Measurements from ENCODE around the gene ROCK1. TPM values are rescaled to one million over a fixed set of nuclear protein-coding genes. Genes with fewer than 3 reads are reported as not detected.
A peak's percentile ranks its signal among the peaks of the same experiment; 100 is the strongest.

The ROCK1 gene
- total and polyA plus RNA-seq, 2 of the 8 experiments (the other 6 are each of a cell fraction or from before 2014, with no cell fraction given): 4.2 to 48.9 TPM

- no peaks in the 10 kb centered on the region; the same call in 1 of the 2 replicates for H3K23me2 ChIP-seq (ENCODE audit: low read depth, low read length)
- H4K91ac ChIP-seq (replicated peaks; ENCODE audit: insufficient read length, low read length): no peak overlapping the region
- H3K4me2 ChIP-seq (ENCODE audit: insufficient read depth in 1 of 2, low read depth in 2 of 2, low read length in 2 of 2): no peak overlapping the region
- no peak overlapping the region for H4K8ac ChIP-seq (ENCODE audit: extremely low read depth, insufficient read depth, low read length)
- H2BK12ac ChIP-seq (ENCODE audit: low read depth, low read length): no peak overlapping the region
- no peaks in the 10 kb centered on the region for H4K20me1 ChIP-seq (replicated peaks in 1 of 2; ENCODE audit: control insufficient read depth in 1 of 2, insufficient read depth in 2 of 2, low read length in 2 of 2)
- H3K27ac ChIP-seq (ENCODE audit: low read depth, low read length): no peak overlapping the region
- H2BK5ac ChIP-seq (ENCODE audit: low read depth, low read length): no peak overlapping the region
- TF ChIP-seq KDM1A (IDR thresholded peaks at IDR 0.05; ENCODE audit: borderline replicate concordance, low read length) (no peak), RAD21 (IDR thresholded peaks at IDR 0.05 in 1 of 2, conservative IDR thresholded peaks at IDR 0.05 in 1 of 2; ENCODE audit: low read depth in 2 of 2, low read length in 2 of 2) (peak; percentile 41 to 52; a peak in 3 of 4 replicates)
- TF ChIP-seq, protein P1, sequence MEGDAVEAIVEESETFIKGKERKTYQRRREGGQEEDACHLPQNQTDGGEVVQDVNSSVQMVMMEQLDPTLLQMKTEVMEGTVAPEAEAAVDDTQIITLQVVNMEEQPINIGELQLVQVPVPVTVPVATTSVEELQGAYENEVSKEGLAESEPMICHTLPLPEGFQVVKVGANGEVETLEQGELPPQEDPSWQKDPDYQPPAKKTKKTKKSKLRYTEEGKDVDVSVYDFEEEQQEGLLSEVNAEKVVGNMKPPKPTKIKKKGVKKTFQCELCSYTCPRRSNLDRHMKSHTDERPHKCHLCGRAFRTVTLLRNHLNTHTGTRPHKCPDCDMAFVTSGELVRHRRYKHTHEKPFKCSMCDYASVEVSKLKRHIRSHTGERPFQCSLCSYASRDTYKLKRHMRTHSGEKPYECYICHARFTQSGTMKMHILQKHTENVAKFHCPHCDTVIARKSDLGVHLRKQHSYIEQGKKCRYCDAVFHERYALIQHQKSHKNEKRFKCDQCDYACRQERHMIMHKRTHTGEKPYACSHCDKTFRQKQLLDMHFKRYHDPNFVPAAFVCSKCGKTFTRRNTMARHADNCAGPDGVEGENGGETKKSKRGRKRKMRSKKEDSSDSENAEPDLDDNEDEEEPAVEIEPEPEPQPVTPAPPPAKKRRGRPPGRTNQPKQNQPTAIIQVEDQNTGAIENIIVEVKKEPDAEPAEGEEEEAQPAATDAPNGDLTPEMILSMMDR (IDR thresholded peaks at IDR 0.05; ENCODE audit: control extremely low read depth in 1 of 3, insufficient read depth in 1 of 3, low read depth in 1 of 3, low read length in 3 of 3): peak in 2 of 3 experiments; percentile 38 to 56; a peak in 2 of 4 replicates
- no peaks in the 10 kb centered on the region for H3K79me2 ChIP-seq (ENCODE audit: control insufficient read depth in 1 of 2, insufficient read depth in 2 of 2, low read length in 2 of 2)
- H3K14ac ChIP-seq (ENCODE audit: insufficient read length): no peak overlapping the region
- H4K5ac ChIP-seq (ENCODE audit: insufficient read length, low read depth, low read length): no peak overlapping the region
- H3K9ac ChIP-seq (replicated peaks in 1 of 4; ENCODE audit: extremely low read depth in 1 of 4, low read depth in 3 of 4, low read length in 3 of 4): no peak overlapping the region
- no peak overlapping the region for H3K18ac ChIP-seq (ENCODE audit: extremely low read depth, low read length)
- H3K4me1 ChIP-seq (replicated peaks in 1 of 4; ENCODE audit: control insufficient read depth in 3 of 4, insufficient read depth in 4 of 4, low read length in 3 of 4): no peaks in the 10 kb centered on the region
- no peak overlapping the region for H3K4me3 ChIP-seq (ENCODE audit: extremely low read depth in 1 of 4, insufficient read depth in 2 of 4, low read depth in 3 of 4, low read length in 4 of 4)
- CTCF ChIA-PET (ENCODE audit: partially characterized antibody): interaction anchor here (0.7 to 1.6 kb wide), 4 partner anchors 9 to 207 kb away, joined by 3 to 5 read pairs (median 4); no protein-coding TSS in a partner anchor
- H2BK120ac ChIP-seq (replicated peaks; ENCODE audit: low read depth, low read length): no peak overlapping the region
- POLR2A ChIA-PET (ENCODE audit: partially characterized antibody): no interaction called here
- no peaks in the 10 kb centered on the region for H3K79me1 ChIP-seq (ENCODE audit: low read depth, low read length)
- H2BK20ac ChIP-seq (ENCODE audit: low read length): no peak overlapping the region
- H3K27me3 ChIP-seq (replicated peaks in 1 of 4; ENCODE audit: control insufficient read depth in 3 of 4, extremely low read depth in 1 of 4, insufficient read depth in 3 of 4, low read length in 3 of 4): no peaks in the 10 kb centered on the region
- no peaks in the 10 kb centered on the region for H3K9me3 ChIP-seq (ENCODE audit: insufficient read depth in 2 of 2, low read depth in 1 of 2, low read length in 1 of 2)
- H3K23ac ChIP-seq (ENCODE audit: insufficient read length): no peak overlapping the region
- peaks cover 0 to 12% (median 3%) of the 10 kb centered on the region in 4 experiments; a peak in 3 of 8 replicates for H3K36me3 ChIP-seq (ENCODE audit: control insufficient read depth in 2 of 4, insufficient read depth in 4 of 4, low read length in 3 of 4)
- no peak for DNase-seq (ENCODE audit: low read depth in 1 of 2, low spot score in 2 of 2)
- H2AFZ ChIP-seq (ENCODE audit: low read length): no peak overlapping the region
- no peak overlapping the region for H2BK15ac ChIP-seq (ENCODE audit: low read length)
- peak; percentile 32 for FAIRE-seq
- H2AK5ac ChIP-seq (ENCODE audit: low read depth, low read length): no peak overlapping the region
- no peak overlapping the region for H3K56ac ChIP-seq (replicated peaks; ENCODE audit: insufficient read length, low read depth, low read length)
- no peak overlapping the region for H3K4ac ChIP-seq (replicated peaks; ENCODE audit: insufficient read length, low read depth, low read length)
Measured at GRCh38 chr18:20971886-20972267, 139.7 kb downstream of the ROCK1 start.

Measured in H1 (cell line).